ENCODE results near the gene RNF111.

The RNF111 gene

DNA sequence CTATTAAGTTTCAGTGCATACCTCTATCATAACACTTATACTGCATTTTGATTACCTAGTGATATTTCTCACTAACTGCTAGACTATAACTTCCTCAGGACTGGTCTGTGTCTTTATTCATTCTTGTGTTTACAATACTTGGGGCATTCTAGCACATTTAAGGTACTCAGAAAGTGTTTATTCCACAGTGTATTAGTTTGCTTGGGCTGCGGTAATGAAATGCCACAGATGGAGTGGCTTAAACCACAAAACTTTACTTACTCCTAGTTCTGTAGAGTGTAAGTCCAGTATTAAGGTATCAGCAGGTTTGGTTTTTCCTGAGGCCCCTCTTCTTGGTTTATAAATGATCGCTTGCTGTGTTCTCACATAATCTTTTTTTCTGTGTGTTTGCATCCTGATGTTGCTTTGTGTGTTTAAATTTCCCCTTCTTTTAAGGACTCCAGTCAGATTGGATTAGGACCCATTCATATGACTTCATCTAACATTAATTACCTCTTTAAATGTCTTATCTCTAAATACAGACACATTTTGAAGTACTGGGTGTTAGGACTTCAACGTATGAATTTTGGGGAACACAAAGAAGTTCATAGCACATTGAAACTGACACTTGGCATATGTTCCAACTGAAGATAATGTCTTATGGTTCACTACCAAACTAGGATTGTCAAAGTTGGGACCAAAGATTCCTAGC, 23.9 kb downstream of the RNF111 start:
- H3K27ac Mint-ChIP-seq: no peak overlapping the region
- H3K36me3 Mint-ChIP-seq (ENCODE audit: low read depth): peaks cover 56% of the 10 kb centered on the region
- H3K27me3 Mint-ChIP-seq: no peaks in the 10 kb centered on the region
- H3K9me3 Mint-ChIP-seq: no peaks in the 10 kb centered on the region
- no peak overlapping the region for H3K4me3 Mint-ChIP-seq
- intact Hi-C loops (cut with micrococcal nuclease): no loop called here
- peaks cover 17% of the 10 kb centered on the region for H3K4me1 Mint-ChIP-seq (ENCODE audit: low read depth)

DNA sequence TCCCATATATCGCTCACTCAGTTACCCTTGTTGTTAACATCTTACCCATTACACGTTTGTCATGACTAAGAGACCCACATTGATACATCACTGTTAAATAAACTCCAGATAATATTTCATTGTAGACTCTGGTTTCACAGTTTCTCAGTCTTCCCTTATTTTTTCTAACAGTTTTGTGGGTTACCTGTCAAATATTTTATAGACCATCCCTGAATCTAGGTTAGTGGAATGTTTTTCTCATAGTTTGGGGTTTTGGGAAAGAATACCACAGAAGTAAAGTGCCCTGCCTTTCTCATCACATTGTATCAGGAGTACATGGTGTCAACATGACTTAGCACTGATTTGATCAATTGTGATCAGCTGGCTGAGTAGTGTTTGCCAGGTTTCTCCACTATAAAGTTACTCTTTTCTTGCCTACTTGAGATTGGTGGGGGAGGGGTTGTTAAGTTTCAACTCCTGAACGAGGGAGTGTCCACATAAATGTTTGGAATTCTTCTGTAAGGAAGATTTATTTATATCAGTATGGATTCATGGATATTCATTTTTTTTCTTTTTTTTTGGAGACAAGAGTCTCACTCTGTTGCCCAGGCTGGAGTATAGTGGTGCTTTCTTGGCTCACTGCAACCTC, 25.9 kb downstream of the RNF111 start:
- Mint-ChIP-seq H3K4me1 (ENCODE audit: low read depth) (peaks cover 19% of the 10 kb centered on the region), H3K36me3 (ENCODE audit: low read depth) (peaks cover 42% of the 10 kb centered on the region), H3K9me3 (no peaks in the 10 kb centered on the region), H3K27me3 (no peaks in the 10 kb centered on the region), H3K4me3 (no peak overlapping the region), H3K27ac (no peak overlapping the region)
- intact Hi-C loops (cut with micrococcal nuclease): no loop called here

DNA sequence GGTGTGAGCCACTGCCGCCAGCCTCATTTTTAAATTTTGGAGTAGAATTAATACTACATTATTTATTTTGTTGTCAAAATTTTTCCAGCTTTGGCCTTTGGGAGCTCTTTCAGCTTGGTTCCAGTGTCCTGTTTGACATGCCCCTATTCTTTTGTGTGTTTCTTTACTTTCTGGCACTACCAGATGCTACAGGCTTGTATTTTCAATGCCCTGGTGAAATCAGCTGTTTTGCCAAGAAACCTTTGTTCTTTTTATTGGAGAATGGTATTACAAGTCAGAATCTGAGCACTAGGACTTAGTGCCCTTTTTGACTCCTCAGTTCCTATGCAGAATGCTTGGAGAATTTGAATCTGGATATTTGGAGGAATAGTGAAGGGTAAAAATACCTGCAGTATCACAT, 26.6 kb downstream of the RNF111 start:
- H3K27me3 Mint-ChIP-seq: no peaks in the 10 kb centered on the region
- intact Hi-C loops (cut with micrococcal nuclease): no loop called here
- H3K36me3 Mint-ChIP-seq (ENCODE audit: low read depth): peaks cover 39% of the 10 kb centered on the region
- no peak overlapping the region for H3K27ac Mint-ChIP-seq
- H3K9me3 Mint-ChIP-seq: no peaks in the 10 kb centered on the region
- no peak overlapping the region for H3K4me3 Mint-ChIP-seq
- H3K4me1 Mint-ChIP-seq (ENCODE audit: low read depth): peaks cover 19% of the 10 kb centered on the region

DNA sequence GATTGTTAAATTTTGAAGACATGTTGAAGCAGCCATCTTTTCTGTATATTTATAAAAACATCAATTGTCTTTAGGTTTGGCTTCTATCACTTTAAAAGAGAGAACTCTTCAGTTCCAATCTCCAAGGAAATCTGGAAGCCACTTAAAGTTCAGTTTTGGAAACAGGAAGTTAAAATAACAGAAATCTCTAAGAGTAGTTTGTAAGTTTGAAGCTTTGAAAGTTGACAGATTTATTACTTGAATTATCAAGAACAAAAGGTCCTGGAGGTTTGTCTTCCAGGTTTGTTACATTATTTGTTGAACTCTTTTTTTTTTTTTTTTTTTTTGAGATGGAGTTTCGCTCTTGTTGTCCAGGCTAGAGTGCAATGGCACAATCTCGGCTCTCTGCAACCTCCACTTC, 30.0 kb downstream of the RNF111 start:
- no peaks in the 10 kb centered on the region for H3K27me3 Mint-ChIP-seq

DNA sequence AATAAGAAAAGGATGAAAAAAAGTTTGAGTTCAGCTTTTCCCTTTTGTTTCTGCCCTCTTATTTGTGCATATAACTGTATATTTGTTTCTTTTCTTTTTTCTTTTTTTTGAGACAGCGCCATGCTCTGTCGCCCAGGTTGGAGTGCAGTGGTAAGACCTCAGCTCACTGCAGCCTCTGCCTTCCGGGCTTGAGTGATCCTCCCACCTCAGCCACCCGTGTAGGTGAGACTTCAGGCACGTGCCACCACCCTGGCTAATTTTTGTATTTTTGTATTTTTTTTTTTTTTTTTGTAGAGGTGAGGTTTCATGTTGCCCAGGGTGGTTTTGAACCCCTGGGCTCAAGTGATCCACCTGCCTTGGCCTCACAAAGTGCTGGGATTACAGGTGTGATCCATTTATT, 31.4 kb downstream of the RNF111 start:
- Mint-ChIP-seq H3K27ac (no peak overlapping the region), H3K4me3 (no peak overlapping the region), H3K9me3 (no peaks in the 10 kb centered on the region), H3K36me3 (ENCODE audit: low read depth) (peaks cover 47% of the 10 kb centered on the region), H3K4me1 (ENCODE audit: low read depth) (peaks cover 15% of the 10 kb centered on the region), H3K27me3 (no peaks in the 10 kb centered on the region)
- intact Hi-C loops (cut with micrococcal nuclease): no loop called here

More for the DNA sequence above, 30.0 kb downstream of the RNF111 start:
- Mint-ChIP-seq H3K27ac (no peak overlapping the region), H3K4me1 (ENCODE audit: low read depth) (peaks cover 14% of the 10 kb centered on the region), H3K9me3 (no peaks in the 10 kb centered on the region), H3K36me3 (ENCODE audit: low read depth) (peaks cover 51% of the 10 kb centered on the region), H3K4me3 (no peak overlapping the region)
- intact Hi-C loops (cut with micrococcal nuclease): no loop called here

DNA sequence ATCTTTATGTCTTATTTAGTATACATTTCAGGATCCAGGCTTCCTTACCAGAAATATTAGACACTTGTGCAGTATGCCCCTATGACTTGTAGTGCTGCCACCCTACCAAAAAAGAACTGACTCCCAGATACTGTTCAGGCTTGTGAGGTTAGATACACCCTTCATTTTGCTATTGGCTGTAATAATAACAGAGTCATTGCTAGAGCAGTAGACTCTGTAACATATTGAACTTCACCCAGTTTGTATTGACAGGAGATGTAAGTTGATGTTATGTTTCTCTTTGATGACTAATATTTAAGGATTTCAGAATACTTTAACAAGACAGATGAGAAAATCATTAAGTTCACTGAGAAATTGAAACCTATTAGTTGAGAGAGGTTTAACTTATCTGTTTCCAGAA, 32.9 kb downstream of the RNF111 start:
- Mint-ChIP-seq H3K4me1 (ENCODE audit: low read depth) (peaks cover 15% of the 10 kb centered on the region), H3K36me3 (ENCODE audit: low read depth) (peaks cover 48% of the 10 kb centered on the region), H3K27ac (no peak overlapping the region), H3K4me3 (no peak overlapping the region), H3K27me3 (no peaks in the 10 kb centered on the region), H3K9me3 (no peaks in the 10 kb centered on the region)
- intact Hi-C loops (cut with micrococcal nuclease): no loop called here

DNA sequence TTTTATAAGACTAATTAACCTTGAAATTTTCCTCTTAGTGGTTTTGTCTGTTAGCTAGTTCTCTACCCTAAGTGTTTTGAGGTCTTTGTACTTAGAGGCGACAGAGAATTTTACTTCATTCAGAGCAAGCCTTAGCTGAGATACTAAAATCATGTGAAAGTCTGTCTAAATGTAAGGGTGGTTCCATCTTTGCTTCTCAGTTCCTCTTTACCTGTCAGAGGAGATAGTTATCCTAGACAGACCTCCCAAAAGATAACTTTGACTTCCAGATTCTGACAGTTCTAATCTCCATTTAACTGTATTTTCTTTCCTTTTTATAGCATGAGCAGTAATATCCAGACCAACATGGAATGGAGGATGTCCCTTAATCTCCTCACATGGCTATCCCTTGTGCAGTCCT, 34.7 kb downstream of the RNF111 start:
- Mint-ChIP-seq H3K4me1 (ENCODE audit: low read depth) (peaks cover 10% of the 10 kb centered on the region), H3K9me3 (no peaks in the 10 kb centered on the region), H3K4me3 (no peak overlapping the region), H3K27me3 (no peaks in the 10 kb centered on the region), H3K27ac (no peak overlapping the region), H3K36me3 (ENCODE audit: low read depth) (peaks cover 49% of the 10 kb centered on the region)
- intact Hi-C loops (cut with micrococcal nuclease): no loop called here

DNA sequence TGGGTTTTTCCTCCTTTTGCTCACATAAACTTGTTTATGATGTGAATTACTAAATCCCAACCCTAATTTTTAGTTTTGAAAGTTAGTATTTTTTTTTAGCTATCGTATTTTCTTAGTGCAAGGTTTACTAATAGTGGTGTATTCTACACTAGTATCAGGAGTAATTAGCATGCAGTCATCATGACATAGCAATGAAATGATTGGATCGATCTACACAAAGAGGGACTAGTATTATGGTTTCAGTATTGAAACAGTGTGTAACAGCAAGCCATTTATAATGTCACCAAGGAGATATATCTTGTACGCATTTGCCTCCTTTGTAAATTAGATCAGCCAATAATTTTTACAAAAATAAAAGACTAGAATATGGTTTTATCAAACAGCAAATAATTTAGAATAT, 38.7 kb downstream of the RNF111 start:
- no peak overlapping the region for H3K27ac Mint-ChIP-seq
- peaks cover 11% of the 10 kb centered on the region for H3K4me1 Mint-ChIP-seq (ENCODE audit: low read depth)
- no peaks in the 10 kb centered on the region for H3K27me3 Mint-ChIP-seq
- H3K9me3 Mint-ChIP-seq: no peaks in the 10 kb centered on the region
- intact Hi-C loops (cut with micrococcal nuclease): no loop called here
- H3K36me3 Mint-ChIP-seq (ENCODE audit: low read depth): peaks cover 58% of the 10 kb centered on the region
- no peak overlapping the region for H3K4me3 Mint-ChIP-seq

DNA sequence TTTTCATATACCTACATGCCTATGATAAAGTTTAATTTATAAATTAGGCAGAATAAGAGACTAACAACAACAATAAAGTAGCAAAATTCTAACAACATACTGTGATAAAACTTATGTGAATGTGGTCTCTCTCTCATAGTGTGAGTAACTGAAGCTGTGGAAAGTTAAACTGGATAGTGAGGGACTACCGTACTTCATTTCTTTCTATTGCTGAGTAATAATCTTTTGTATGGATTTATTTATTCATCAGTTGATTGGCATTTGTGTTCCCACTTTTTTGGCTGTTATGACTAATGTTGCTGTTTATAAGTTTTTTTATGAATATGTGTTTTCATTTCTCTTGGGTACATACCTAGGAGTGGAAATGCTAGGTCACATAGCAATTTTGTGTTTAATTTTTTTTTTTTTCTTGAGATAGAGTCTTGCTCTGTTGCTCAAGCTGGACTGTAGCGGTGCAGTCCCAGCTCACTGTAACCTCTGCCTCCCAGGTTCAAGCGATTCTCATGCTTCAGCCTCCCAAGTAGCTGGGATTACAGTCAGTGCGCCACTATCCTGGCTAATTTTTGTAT, 41.0 kb downstream of the RNF111 start:
- Mint-ChIP-seq H3K27ac (no peak overlapping the region), H3K9me3 (no peaks in the 10 kb centered on the region), H3K36me3 (ENCODE audit: low read depth) (peaks cover 59% of the 10 kb centered on the region), H3K4me1 (ENCODE audit: low read depth) (peaks cover 19% of the 10 kb centered on the region), H3K4me3 (no peak overlapping the region), H3K27me3 (no peaks in the 10 kb centered on the region)
- intact Hi-C loops (cut with micrococcal nuclease): no loop called here

DNA sequence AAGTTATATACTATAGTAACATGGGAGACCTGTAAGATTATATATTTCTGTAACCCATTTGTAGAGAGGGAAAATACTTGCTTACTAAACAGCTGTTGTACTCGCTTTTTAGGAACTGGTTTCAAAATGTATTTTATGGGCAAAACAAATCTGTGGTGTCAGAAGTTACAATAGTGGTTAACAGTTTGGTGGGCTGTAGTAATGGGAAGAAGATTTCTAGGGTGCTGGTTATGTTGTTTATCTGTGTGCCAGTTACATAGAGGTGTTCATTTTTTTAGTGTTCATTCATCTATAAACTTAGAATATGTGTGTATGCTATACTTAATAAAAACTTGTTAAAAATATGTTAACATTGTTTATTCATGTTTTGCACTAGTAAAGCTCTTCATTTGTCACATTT, 42.1 kb downstream of the RNF111 start:
- H3K36me3 Mint-ChIP-seq (ENCODE audit: low read depth): peaks cover 59% of the 10 kb centered on the region
- peaks cover 21% of the 10 kb centered on the region for H3K4me1 Mint-ChIP-seq (ENCODE audit: low read depth)
- no peak overlapping the region for H3K4me3 Mint-ChIP-seq
- no peaks in the 10 kb centered on the region for H3K27me3 Mint-ChIP-seq
- no peaks in the 10 kb centered on the region for H3K9me3 Mint-ChIP-seq
- H3K27ac Mint-ChIP-seq: no peak overlapping the region
- intact Hi-C loops (cut with micrococcal nuclease): no loop called here

DNA sequence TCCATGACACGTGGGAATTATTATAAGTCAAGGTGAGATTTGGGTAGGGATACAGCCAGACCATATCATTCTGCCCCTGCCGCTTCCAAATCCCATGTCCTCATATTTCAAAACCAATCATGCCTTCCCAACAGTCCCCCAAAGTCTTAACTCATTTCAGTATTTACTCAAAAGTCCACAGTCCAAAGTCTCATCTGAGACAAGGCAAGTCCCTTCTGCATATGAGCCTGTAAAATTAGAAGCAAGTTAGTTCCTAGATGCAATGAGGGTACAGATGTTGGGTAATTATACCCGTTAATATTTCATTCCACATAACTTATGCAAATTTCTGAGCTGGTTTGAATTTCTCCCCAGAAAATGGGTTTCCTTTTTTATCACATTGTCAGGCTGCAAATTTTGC, 47.7 kb downstream of the RNF111 start:
- Mint-ChIP-seq H3K4me1 (ENCODE audit: low read depth) (peaks cover 37% of the 10 kb centered on the region), H3K27me3 (no peaks in the 10 kb centered on the region), H3K36me3 (ENCODE audit: low read depth) (peaks cover 77% of the 10 kb centered on the region), H3K9me3 (no peaks in the 10 kb centered on the region), H3K4me3 (no peak overlapping the region), H3K27ac (no peak overlapping the region)
- intact Hi-C loops (cut with micrococcal nuclease): no loop called here

DNA sequence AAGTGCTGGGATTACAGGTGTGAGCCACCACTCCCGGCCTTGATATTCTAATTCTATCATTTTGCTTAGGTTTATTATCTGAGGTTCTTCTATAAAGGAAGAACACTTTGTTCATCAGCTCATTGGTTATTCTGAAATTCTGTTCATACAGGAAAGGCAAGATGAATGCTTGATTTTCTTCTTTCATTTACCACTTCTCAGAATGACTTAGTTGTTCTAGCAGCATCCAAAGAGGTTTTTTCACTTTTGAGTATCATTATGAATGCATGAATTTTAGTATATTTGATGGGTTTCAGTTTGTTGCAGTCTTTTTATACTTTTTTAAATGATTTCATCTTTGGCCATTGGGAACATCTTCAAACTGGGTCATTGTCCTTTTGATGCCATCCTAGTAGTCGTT, 51.8 kb downstream of the RNF111 start:
- no peaks in the 10 kb centered on the region for H3K9me3 Mint-ChIP-seq
- H3K4me3 Mint-ChIP-seq: no peak overlapping the region
- H3K27ac Mint-ChIP-seq: no peak overlapping the region

DNA sequence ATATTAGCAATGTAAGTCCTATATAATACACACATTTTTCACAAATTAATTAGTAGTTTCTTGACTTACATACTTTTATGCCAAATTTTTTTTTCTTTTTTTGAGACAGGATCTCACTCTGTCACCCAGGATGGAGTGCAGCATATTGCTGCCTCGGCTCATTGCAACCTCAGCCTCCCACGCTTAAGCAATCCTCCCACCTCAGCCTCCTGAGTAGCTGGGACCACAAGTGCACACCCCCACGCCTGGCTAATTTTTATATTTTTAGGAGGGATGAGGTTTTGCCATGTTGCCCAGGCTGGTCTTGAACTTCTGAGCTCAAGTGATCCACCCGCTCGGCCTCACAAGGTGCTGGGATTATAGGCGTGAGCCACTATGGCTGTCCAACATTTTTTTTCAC, 54.6 kb downstream of the RNF111 start:
- Mint-ChIP-seq H3K4me3 (no peak overlapping the region), H3K27me3 (no peaks in the 10 kb centered on the region), H3K36me3 (ENCODE audit: low read depth) (peaks cover 62% of the 10 kb centered on the region), H3K9me3 (no peaks in the 10 kb centered on the region), H3K27ac (no peak overlapping the region), H3K4me1 (ENCODE audit: low read depth) (peaks cover 9% of the 10 kb centered on the region)
- intact Hi-C loops (cut with micrococcal nuclease): no loop called here

More for the DNA sequence above, 51.8 kb downstream of the RNF111 start:
- Mint-ChIP-seq H3K36me3 (ENCODE audit: low read depth) (peaks cover 75% of the 10 kb centered on the region), H3K27me3 (no peaks in the 10 kb centered on the region), H3K4me1 (ENCODE audit: low read depth) (peaks cover 22% of the 10 kb centered on the region)
- intact Hi-C loops (cut with micrococcal nuclease): no loop called here

DNA sequence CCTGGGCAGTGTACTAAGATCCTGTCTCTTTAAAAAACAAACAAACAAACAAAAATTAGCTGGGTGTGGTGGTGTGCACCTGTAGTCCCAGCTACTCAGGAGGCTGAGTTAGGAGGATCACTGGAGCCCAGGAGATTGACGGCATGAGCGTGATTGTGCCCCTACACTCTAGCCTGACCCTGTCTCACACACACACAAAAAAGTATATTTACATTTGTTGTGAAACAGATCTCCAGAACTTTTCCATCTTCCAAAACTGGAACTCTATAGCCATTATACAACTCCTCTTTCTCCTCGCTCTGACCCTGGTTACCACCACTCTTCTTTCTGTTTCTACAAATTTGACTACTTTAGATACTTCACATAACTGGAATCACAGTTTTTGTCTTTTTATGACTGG, 61.4 kb downstream of the RNF111 start:
- Mint-ChIP-seq H3K27ac (no peak overlapping the region), H3K9me3 (no peaks in the 10 kb centered on the region), H3K27me3 (no peaks in the 10 kb centered on the region), H3K36me3 (ENCODE audit: low read depth) (peaks cover 57% of the 10 kb centered on the region), H3K4me1 (ENCODE audit: low read depth) (no peaks in the 10 kb centered on the region), H3K4me3 (no peak overlapping the region)
- intact Hi-C loops (cut with micrococcal nuclease): no loop called here

Measured in dendritic cell treated with granulocyte-macrophage colony-stimulating factor and Interleukin-4, amounts not matched to agents 40 ng/mL and 50 ng/mL, for 4 days (primary cell).